Measurements from ENCODE around the gene ABCA1.
"Not testable (repeated sequence)": the region's sequence is repeated elsewhere in the genome, so short reads cannot be mapped to it uniquely, and the experiment has no call there.

ABCA1 gene

GRCh38 chr9:104864675-104865104, 63.3 kb downstream of the ABCA1 start:
- DNase-seq = no peak

GRCh38 chr9:104863180-104863883, 64.6 kb downstream of the ABCA1 start:
- peak; percentile 57 to 78 for DNase-seq

GRCh38 chr9:104861397-104861796, 66.6 kb downstream of the ABCA1 start:
- DNase-seq = no peak

GRCh38 chr9:104860263-104860662, 67.7 kb downstream of the ABCA1 start:
- DNase-seq = no peak

GRCh38 chr9:104858846-104859245, 69.1 kb downstream of the ABCA1 start:
- no peak for DNase-seq

- DNase-seq = no peak
Observed at GRCh38 chr9:104858271-104858670, 69.7 kb downstream of the ABCA1 start.

- DNase-seq = peak; percentile 83 to 96
Observed at GRCh38 chr9:104856413-104856941, 71.5 kb downstream of the ABCA1 start.

GRCh38 chr9:104855807-104856206, 72.1 kb downstream of the ABCA1 start:
- DNase-seq = no peak

- not testable (repeated sequence) for DNase-seq
Observed at GRCh38 chr9:104855258-104855657, 72.7 kb downstream of the ABCA1 start.

- DNase-seq = peak in 1 of 2 experiments; percentile 29
Observed at GRCh38 chr9:104854613-104855012, 73.3 kb downstream of the ABCA1 start.

GRCh38 chr9:104853683-104854082, 74.3 kb downstream of the ABCA1 start:
- no peak for DNase-seq

- DNase-seq = no peak
Observed at GRCh38 chr9:104853159-104853558, 74.8 kb downstream of the ABCA1 start.

GRCh38 chr9:104851546-104851920, 76.4 kb downstream of the ABCA1 start:
- no peak for DNase-seq

GRCh38 chr9:104850786-104851545, 77.0 kb downstream of the ABCA1 start:
- no peak for DNase-seq

GRCh38 chr9:104849023-104849422, 78.9 kb downstream of the ABCA1 start:
- DNase-seq = no peak

GRCh38 chr9:104844710-104845109, 83.2 kb downstream of the ABCA1 start:
- DNase-seq = no peak

GRCh38 chr9:104843644-104844240, 84.2 kb downstream of the ABCA1 start:
- no peak for DNase-seq

GRCh38 chr9:104842698-104843097, 85.3 kb downstream of the ABCA1 start:
- no peak for DNase-seq

GRCh38 chr9:104841601-104842141, 86.3 kb downstream of the ABCA1 start:
- DNase-seq = no peak

GRCh38 chr9:104838958-104839357, 89.0 kb downstream of the ABCA1 start:
- no peak for DNase-seq

GRCh38 chr9:104836767-104837166, 91.2 kb downstream of the ABCA1 start:
- DNase-seq = no peak

- DNase-seq = no peak
Observed at GRCh38 chr9:104836235-104836634, 91.7 kb downstream of the ABCA1 start.

GRCh38 chr9:104835161-104835560, 92.8 kb downstream of the ABCA1 start:
- no peak for DNase-seq
